Measurements from ENCODE around the gene CSMD2.

CSMD2 gene

GRCh38 chr1:33826311-33826710 lies 338.7 kb downstream of the CSMD2 start:
- DNase-seq (ENCODE audit: low read depth), result no peak
- no peak overlapping the region for H3K4me3 ChIP-seq (ENCODE audit: control insufficient read depth, low read depth, low read length)
- TF ChIP-seq CTCF (IDR thresholded peaks at IDR 0.05; ENCODE audit: control insufficient read depth, insufficient read depth, low read depth, low read length, missing control alignments), result no peak

GRCh38 chr1:33825506-33825905 lies 339.5 kb downstream of the CSMD2 start:
- DNase-seq (ENCODE audit: low read depth), result no peak
- H3K4me3 ChIP-seq (ENCODE audit: control insufficient read depth, low read depth, low read length), result no peak overlapping the region
- no peak for TF ChIP-seq CTCF (IDR thresholded peaks at IDR 0.05; ENCODE audit: control insufficient read depth, insufficient read depth, low read depth, low read length, missing control alignments)

- H3K4me3 ChIP-seq (ENCODE audit: control insufficient read depth, low read depth, low read length), result no peak overlapping the region
- TF ChIP-seq CTCF (IDR thresholded peaks at IDR 0.05; ENCODE audit: control insufficient read depth, insufficient read depth, low read depth, low read length, missing control alignments), result no peak
- no peak for DNase-seq (ENCODE audit: low read depth)
These were observed 340.1 kb downstream of the CSMD2 start for GRCh38 chr1:33824971-33825370.

GRCh38 chr1:33824321-33824720 lies 340.7 kb downstream of the CSMD2 start:
- DNase-seq (ENCODE audit: low read depth), result no peak
- TF ChIP-seq CTCF (IDR thresholded peaks at IDR 0.05; ENCODE audit: control insufficient read depth, insufficient read depth, low read depth, low read length, missing control alignments), result no peak

GRCh38 chr1:33823830-33824229 lies 341.2 kb downstream of the CSMD2 start:
- TF ChIP-seq CTCF (IDR thresholded peaks at IDR 0.05; ENCODE audit: control insufficient read depth, insufficient read depth, low read depth, low read length, missing control alignments), result no peak
- no peak overlapping the region for H3K4me3 ChIP-seq (ENCODE audit: control insufficient read depth, low read depth, low read length)
- DNase-seq (ENCODE audit: low read depth), result no peak

More at GRCh38 chr1:33824321-33824720, 340.7 kb downstream of the CSMD2 start:
- no peak overlapping the region for H3K4me3 ChIP-seq (ENCODE audit: control insufficient read depth, low read depth, low read length)

- no peak overlapping the region for H3K4me3 ChIP-seq (ENCODE audit: control insufficient read depth, low read depth, low read length)
These were observed 341.6 kb downstream of the CSMD2 start for GRCh38 chr1:33823401-33823800.

More at GRCh38 chr1:33823401-33823800, 341.6 kb downstream of the CSMD2 start:
- DNase-seq (ENCODE audit: low read depth), result no peak
- TF ChIP-seq CTCF (IDR thresholded peaks at IDR 0.05; ENCODE audit: control insufficient read depth, insufficient read depth, low read depth, low read length, missing control alignments), result no peak
